HG03442 (cell line): Measurements from ENCODE around the gene CDKAL1.
"Not testable (repeated sequence)": the region's sequence is repeated elsewhere in the genome, so short reads cannot be mapped to it uniquely, and the experiment has no call there.

Source experiments
- ATAC-seq: cut with Tn5 transposase; IDR thresholded peaks from one replicate; pipeline ENCODE4 v1.9.1; 2021; ENCODE audit warnings: mild to moderate bottlenecking, moderate library complexity; ENCODE audit not compliant: unreplicated experiment

Gene CDKAL1

GRCh38 chr6:21185861-21186478 lies 651.7 kb downstream of the CDKAL1 start:
- ATAC-seq: no peak

DNA sequence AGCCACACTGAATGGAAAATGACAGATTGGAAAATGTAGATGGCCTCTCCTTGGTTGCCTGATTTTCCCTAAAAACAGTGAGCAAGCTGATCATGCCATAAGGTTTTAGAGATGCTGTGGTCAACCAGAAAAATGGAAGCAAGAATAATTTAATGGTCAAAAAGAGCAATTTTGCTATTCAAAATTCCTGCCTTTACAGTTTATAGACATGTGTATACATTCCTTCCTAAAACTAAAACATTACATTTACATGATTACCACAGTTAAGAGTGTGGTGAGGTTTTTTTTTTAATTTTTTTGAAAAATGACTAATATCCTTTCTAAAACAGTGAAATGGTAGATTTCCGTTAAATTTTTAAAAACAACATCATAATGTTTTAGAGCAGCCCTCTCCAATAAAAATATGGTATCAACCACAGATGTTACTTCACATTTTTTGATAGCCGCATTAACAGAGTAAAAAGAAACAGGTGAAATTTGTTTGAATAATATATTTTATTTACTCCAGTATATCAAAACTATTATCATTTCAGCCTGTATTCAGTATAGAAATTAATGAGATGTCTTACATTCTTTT lies 652.3 kb downstream of the CDKAL1 start:
- ATAC-seq: no peak

DNA sequence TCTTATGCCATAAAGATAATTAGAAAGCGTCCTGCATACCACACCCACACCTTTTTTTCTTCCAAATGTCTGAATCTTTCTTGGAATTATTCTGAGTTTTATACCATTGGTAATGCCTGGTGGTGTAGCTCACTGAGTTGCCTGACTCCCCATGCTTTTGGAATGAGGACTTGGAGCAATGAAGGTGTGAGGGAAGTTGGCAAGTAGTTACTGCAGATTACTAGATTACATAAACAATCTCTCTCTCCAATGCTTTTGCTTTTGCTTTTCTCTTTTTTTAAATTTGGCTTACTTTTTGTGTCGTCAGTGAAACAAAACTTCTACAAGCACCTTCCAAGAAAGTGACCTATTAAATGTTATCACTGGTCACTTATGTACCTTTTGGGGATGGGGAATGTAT lies 653.2 kb downstream of the CDKAL1 start:
- no peak for ATAC-seq

DNA sequence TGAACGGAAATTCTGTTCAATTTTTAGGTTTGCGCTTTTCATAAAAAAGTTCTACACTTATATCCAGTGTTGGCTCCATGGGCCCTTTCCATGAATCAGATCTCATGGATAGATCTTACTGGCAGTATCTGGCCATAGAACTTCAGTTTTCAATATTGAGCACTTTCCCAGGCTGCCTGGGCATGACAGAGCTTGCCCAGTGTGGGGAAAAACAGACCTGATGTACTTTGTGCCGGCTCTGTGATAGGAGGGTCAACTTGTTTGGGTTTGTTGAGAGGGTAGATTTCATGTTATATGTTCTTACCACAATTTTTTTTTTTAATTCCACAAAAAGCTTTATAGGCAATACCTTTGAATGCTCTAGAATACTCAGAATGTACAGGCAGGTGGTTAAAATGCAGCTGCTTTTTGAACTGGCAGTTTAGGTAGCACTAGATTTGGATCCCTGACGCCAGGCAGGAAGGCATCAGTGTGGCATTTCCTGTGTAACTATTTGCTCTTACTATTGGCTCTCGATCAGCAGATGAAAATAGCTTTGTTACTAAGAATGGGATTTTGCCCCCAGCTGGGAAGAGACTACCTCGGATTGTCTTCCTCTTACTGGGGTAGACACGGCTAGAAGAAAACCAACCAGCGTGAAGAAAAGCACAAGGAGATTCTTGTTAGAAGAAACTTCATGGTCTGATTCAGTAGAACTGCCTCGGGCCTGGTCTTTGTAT lies 654.4 kb downstream of the CDKAL1 start:
- peak; percentile 48 for ATAC-seq

DNA sequence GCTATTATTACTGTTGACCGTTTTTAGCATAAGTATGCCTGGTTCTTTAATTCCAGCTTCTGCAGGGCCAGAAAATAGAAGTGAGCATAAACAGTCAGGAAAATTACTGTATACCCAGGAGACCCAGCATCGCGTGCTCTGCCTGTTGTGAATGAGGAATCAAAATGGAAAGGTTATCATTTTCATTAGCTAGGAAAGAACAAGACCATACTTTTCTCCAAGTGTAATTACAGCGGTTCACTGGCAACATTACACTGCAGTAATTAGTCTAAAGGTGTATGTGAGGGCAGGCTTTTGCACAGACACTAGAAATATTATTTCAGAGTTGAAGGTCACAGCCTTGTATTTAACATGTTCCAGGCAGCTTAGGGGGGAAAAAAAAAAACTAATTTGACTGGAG lies 655.5 kb downstream of the CDKAL1 start:
- ATAC-seq: no peak

GRCh38 chr6:21190701-21191100 lies 656.4 kb downstream of the CDKAL1 start:
- no peak for ATAC-seq

DNA sequence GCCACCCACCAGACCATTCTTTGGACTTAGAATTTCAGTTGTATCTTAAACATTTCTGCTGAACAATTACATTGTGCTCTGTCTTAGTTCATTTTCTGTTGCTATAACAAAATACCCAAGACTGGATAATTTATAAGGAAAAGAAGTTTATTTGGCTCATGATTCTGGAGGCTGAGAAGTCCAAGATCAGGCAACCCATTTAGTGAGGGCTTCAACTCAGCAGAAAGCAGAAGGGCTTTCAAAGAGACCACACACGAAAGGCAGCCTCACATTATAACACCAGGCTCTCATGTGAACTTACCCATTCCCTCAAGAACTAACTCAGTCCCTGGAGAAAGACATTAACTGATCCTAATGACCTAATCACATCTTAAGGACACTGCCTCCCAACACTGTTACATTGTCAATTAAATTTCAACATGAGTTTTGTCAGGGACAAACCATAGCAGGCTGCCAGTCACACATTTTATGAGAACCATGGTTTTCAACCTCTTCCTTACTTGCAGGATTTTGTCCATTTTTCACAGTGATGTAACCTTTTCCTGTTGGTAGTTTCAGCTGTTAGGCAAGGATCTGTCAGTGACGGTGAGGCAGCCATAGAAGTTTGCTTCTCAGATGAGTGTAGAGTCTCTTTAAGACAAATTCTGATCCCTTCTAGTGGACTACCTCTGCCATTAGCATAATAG lies 659.7 kb downstream of the CDKAL1 start:
- ATAC-seq: no peak

DNA sequence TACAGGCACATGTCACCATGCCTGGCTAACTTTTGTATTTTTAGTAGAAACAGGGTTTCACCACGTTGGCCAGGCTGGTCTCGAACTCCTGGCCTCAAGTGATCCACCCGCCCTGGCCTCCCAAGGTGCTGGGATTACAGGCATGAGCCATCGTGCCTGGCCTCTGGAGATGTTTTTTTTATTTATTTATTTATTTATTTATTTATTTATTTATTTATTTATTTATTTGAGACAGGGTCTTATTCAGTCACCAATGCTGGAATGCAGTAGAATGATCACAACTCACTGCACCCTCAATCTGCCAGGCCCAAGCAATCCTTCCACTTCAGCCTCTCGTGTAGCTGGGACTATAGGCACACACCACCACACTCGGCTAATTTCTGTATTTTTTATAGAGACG lies 661.0 kb downstream of the CDKAL1 start:
- not testable (repeated sequence) for ATAC-seq

DNA sequence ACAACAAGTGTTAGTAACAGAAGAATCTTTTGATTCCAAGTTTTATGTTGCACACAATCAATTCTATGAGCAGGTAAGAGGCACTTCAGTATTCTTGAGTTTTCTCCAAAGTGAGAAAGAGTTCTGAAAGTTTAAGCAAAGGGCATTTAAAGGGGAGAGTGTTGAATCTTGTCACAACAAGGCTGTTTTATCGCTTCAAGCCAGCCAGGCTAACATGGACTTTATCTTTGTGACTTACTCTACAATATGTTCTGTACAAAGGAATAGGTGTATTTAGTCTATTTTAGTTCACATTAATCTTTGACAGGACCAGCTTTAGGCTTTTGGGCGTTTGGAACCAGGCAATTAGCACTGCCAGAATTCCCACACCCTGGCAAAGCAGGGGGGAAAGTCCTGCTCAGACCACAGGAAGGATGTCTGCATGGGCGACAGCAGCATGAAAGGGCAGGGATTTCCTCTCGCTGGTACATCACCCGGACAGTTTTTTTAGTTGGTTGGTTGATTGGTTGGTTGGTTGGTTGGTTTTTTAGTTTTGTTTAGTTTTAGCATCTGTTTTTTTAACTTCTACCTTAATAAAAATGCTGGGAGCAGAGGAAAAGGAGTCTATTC lies 663.9 kb downstream of the CDKAL1 start:
- ATAC-seq: no peak

DNA sequence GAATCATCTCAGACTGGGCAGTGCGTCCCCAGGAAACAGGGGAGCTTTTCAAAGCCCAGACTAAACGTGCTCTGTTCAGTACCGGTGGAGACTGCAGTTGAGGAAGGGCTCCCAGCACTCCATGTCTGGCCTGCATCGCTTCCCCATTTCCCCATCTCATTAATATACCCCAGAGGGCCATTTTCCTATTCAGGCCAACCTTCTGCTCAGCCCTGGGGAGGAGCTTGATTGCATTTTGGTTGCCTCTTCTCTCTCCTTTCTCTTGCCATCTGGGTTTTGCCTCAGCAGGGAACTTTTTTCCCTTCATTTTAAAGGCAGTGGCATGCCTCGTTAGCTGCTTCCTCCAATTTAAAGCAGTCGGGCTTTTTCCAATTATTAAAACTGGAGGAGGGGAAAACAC lies 665.0 kb downstream of the CDKAL1 start:
- ATAC-seq: no peak

DNA sequence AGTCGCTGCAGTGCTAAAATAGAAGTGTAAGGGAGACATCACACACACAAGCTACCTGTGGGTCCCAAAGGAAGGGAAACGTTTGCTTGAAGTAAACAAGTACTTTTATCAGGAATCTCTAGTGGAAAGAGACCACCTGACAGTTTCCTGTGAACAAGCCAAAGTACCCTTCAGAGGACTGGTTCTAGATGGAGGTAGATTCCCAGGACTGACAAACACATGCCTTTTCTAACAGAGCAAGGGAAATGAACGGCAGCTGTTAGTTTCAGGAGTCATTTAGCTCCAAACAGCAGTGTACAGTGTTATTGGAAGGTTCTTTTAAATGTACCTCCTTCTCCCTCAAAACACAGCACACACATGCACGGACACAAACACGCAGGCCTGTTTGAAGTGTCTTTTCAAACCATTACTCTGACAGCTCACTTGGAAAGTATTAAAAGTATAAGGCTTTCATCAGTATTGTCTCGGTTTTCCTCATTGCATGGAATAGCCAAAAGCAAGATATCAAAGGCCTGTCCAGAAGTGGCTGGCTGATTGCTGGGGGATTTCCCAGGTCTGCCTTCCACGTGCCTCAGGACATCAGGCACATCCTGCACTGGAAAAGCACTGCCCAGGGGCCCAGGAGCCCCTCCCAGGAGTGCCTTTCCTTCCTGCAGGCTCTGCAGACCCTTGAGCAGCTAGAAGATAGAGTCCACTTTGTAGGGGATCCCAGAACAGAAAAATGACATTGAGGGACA lies 666.0 kb downstream of the CDKAL1 start:
- ATAC-seq: no peak

DNA sequence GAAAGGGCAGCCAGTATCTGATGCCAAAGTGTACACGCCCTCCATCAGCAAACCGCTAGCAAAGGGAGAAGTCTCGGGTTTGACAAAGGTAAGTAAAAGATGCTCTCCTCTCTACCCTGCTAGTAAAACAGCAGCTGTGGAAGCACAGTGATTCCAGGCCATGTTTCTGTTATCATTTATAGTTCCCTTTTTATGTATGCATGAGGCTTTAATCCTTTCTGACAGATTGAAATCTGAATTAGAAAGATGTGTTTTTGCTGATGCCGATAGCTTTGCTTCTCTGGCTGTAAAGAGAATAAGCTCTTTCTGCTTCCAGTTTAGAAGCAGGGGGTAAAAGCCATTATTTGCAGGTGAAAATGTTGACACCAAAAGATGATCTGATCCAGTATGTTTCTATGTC lies 666.9 kb downstream of the CDKAL1 start:
- no peak for ATAC-seq

DNA sequence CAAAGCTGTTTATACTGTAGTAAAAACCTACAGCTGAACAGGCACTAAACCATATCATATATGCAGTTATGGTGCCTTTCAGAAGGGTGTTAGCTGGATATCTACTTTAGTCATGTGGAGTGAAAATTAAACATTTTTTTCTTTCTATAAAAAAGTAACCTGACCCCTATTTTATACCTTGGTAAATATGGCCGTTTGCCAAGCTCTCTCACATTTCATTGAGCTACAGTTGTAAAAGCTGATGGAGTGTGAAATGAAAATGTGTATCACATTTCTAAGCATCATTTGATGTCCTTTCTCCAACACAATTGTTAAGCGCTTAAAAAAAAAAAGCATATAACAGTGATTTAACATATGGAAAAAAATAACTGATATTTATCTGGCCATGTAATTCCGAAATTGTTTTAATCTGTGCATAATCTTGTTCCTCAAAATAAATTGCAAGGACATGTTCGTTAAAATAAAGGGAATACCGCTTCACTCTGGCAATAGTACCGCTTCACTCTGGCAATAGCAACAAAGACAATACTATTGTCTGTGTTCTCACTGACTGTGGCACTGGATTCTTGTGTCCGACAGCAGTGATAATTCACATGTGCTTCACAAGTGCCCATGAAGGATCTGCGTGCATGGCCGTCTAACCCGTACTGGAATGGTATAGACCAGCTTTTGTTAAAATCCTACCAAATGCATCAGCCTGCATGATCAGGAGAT lies 667.5 kb downstream of the CDKAL1 start:
- ATAC-seq: no peak

DNA sequence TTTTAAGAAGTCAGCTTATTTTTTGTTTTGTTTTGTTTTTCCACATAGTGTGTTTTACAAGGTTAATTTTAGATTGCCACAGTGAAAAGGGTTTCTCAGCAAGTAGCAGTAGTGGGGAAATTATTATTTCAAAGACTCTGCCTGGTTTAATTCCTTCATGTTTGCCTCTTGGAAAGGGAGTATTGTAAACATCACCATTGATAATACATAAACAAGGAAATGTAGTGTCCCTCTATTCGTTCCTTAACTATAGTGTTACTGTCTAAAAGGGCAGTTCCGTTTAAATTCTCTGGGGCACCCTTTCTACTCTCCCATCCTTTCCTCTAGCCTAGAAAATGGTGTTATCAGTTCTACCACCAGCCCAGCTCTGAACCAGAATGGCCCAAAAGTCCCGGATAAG lies 668.3 kb downstream of the CDKAL1 start:
- ATAC-seq: no peak

- no peak for ATAC-seq
Observed at GRCh38 chr6:21204951-21205350, 670.7 kb downstream of the CDKAL1 start.

DNA sequence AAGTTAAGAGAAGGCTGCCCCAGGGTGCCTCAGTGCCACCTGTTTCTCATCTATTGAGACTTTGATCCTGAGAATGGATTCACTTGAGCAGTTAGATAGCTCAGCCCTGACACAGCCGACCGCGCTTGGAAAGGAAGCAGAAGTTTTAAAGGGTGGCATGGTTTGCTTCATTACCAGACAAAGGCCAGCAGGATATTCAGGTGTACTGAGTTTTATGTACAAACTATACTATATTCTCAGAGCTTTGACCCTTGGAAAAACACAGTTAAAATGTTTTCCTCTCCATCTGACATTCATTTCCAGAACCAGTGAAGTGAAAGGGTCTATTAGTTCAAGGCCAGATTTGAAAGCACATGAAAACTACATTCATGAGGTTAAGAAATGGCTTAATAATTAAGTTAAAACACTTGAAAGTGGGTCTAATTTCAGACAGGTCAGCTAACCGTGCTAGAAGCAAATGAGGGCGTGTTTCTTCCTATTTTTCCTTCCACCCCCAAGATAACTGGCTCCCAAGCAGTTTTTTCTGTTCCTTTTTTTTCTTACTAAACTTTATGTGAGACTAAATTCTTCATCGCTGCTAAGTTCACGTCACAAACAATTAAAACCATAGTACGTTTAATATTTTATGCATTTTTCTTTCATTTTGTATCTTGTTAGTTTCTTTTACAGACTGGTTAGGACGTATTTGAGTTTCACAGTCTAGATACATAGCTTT lies 674.0 kb downstream of the CDKAL1 start:
- ATAC-seq: peak; percentile 26

- no peak for ATAC-seq
Observed at GRCh38 chr6:21208796-21209186, 674.5 kb downstream of the CDKAL1 start.

GRCh38 chr6:21213492-21213891 lies 679.2 kb downstream of the CDKAL1 start:
- peak; percentile 46 for ATAC-seq

- no peak for ATAC-seq
Observed at GRCh38 chr6:21214738-21215448, 680.6 kb downstream of the CDKAL1 start.
